ENCODE results near the gene HID1. TPM values are rescaled to one million over a fixed set of nuclear protein-coding genes. Genes with fewer than 3 reads are reported as not detected.

The HID1 gene
- total RNA-seq, 1 donor: 3.1 TPM

Other genes starting within 250 kb of the HID1 start
- 21.8 TPM for gene RAB37, start 235.5 kb downstream of the HID1 start, total RNA-seq
- gene NHERF1, start 224.1 kb downstream of the HID1 start, total RNA-seq: 62.9 TPM
- 14.9 TPM for gene NAT9, start 196.4 kb downstream of the HID1 start, total RNA-seq
- not detected for gene GRIN2C, start 112.9 kb downstream of the HID1 start, total RNA-seq
- 1.3 TPM for gene FDXR, start 99.8 kb downstream of the HID1 start, total RNA-seq
- not detected for gene FADS6, start 79.1 kb downstream of the HID1 start, total RNA-seq
- not detected for gene USH1G, start 49.5 kb downstream of the HID1 start, total RNA-seq
- not detected for gene OTOP2, start 48.5 kb downstream of the HID1 start, total RNA-seq
- not detected for gene OTOP3, start 36.9 kb downstream of the HID1 start, total RNA-seq
- gene CDR2L, start 14.9 kb upstream of the HID1 start, total RNA-seq: 0.31 TPM
- gene MRPL58, start 39.9 kb upstream of the HID1 start, total RNA-seq: 8.6 TPM
- gene ATP5PD, start 74.2 kb upstream of the HID1 start, total RNA-seq: 150 TPM
- 18.6 TPM for gene KCTD2, start 74.5 kb upstream of the HID1 start, total RNA-seq
- gene SLC16A5, start 115.2 kb upstream of the HID1 start, total RNA-seq: 13.0 TPM
- 1.4 TPM for gene ARMC7, start 137.2 kb upstream of the HID1 start, total RNA-seq
- 24.3 TPM for gene NT5C, start 159.0 kb upstream of the HID1 start, total RNA-seq
- 33.5 TPM for gene JPT1, start 181.8 kb upstream of the HID1 start, total RNA-seq
- 64.4 TPM for gene SUMO2, start 210.2 kb upstream of the HID1 start, total RNA-seq
- gene NUP85, start 232.9 kb upstream of the HID1 start, total RNA-seq: 25.6 TPM